WERI-Rb-1 (cell line): Measurements from ENCODE around the gene KRTAP4-16.

Source experiments
- DNase-seq: peaks from one replicate; pipeline ENCODE4 v3.0.0-alpha.2; 2020
- H3K27ac ChIP-seq: fragments of 250-450 bp; sonication (Bioruptor Pico); 2 replicates; pipeline ENCODE4 v1.5.1; 2020; ENCODE audit warnings: mild to moderate bottlenecking, moderate library complexity
- H3K27me3 ChIP-seq: fragments of 250-450 bp; sonication (Bioruptor Pico); 2 replicates; pipeline ENCODE4 v1.5.1; 2021; ENCODE audit warnings: mild to moderate bottlenecking, low read depth, moderate library complexity; ENCODE audit not compliant: insufficient read depth, severe bottlenecking
- H3K36me3 ChIP-seq: fragments of 250-450 bp; sonication (Bioruptor Pico); 2 replicates; pipeline ENCODE4 v1.5.1; 2020; ENCODE audit warnings: mild to moderate bottlenecking, moderate library complexity
- H3K4me3 ChIP-seq: 2 replicates; pipeline ENCODE4 v1.5.1; 2011; ENCODE audit warnings: low read depth, mild to moderate bottlenecking, control low read depth, low read length
- H3K9me3 ChIP-seq: fragments of 250-450 bp; sonication (Bioruptor Pico); 2 replicates; pipeline ENCODE4 v1.5.1; 2021; ENCODE audit warnings: mild to moderate bottlenecking, moderate library complexity; ENCODE audit not compliant: severe bottlenecking
- TF ChIP-seq, protein P1 (sequence below): IDR thresholded peaks from 2 replicates; pipeline ENCODE4 v1.5.1; 2011; ENCODE audit warnings: low read depth, mild to moderate bottlenecking, control low read depth, inconsistent platforms, low read length

Gene KRTAP4-16

GRCh38 chr17:41082626-41083025, 19.4 kb downstream of the KRTAP4-16 start:
- H3K4me3 ChIP-seq = no peak overlapping the region
- TF ChIP-seq, protein P1, sequence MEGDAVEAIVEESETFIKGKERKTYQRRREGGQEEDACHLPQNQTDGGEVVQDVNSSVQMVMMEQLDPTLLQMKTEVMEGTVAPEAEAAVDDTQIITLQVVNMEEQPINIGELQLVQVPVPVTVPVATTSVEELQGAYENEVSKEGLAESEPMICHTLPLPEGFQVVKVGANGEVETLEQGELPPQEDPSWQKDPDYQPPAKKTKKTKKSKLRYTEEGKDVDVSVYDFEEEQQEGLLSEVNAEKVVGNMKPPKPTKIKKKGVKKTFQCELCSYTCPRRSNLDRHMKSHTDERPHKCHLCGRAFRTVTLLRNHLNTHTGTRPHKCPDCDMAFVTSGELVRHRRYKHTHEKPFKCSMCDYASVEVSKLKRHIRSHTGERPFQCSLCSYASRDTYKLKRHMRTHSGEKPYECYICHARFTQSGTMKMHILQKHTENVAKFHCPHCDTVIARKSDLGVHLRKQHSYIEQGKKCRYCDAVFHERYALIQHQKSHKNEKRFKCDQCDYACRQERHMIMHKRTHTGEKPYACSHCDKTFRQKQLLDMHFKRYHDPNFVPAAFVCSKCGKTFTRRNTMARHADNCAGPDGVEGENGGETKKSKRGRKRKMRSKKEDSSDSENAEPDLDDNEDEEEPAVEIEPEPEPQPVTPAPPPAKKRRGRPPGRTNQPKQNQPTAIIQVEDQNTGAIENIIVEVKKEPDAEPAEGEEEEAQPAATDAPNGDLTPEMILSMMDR = no peak
- DNase-seq = no peak
- H3K27me3 ChIP-seq = peaks cover 25% of the 10 kb centered on the region
- no peak overlapping the region for H3K27ac ChIP-seq
- no peaks in the 10 kb centered on the region for H3K36me3 ChIP-seq
- H3K9me3 ChIP-seq = no peaks in the 10 kb centered on the region

GRCh38 chr17:41076788-41077187, 25.2 kb downstream of the KRTAP4-16 start:
- Histone ChIP-seq H3K4me3 (no peak overlapping the region), H3K27ac (no peak overlapping the region), H3K27me3 (peaks cover 25% of the 10 kb centered on the region), H3K9me3 (peaks cover 2% of the 10 kb centered on the region), H3K36me3 (no peaks in the 10 kb centered on the region)
- DNase-seq = no peak
- TF ChIP-seq, protein P1 = no peak

DNA sequence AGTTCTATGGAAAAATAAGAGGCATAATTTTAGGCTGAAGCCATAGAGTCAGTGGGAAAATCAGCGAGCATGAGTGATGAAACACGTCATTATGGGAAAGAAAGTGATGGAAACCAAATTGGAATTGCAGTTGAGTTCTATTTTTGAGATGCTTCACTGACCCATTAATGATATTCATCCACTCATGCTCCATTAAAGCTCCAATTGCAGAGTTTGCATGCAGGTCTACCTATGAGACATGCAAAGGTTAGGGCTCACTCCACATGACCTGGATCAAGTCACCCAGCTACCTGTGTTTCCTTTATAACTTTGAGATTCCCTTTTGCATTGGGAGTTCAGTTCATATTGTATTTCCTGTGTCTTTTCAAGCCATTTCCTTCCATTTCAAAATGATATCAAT, 28.3 kb downstream of the KRTAP4-16 start:
- TF ChIP-seq, protein P1 = no peak
- Histone ChIP-seq H3K36me3 (no peaks in the 10 kb centered on the region), H3K27me3 (peaks cover 9% of the 10 kb centered on the region), H3K27ac (no peak overlapping the region), H3K4me3 (no peak overlapping the region), H3K9me3 (peaks cover 2% of the 10 kb centered on the region)
- DNase-seq = no peak

- TF ChIP-seq, protein P1 = no peak
- Histone ChIP-seq H3K27me3 (peaks cover 7% of the 10 kb centered on the region), H3K9me3 (peaks cover 2% of the 10 kb centered on the region), H3K4me3 (no peak overlapping the region), H3K27ac (no peak overlapping the region), H3K36me3 (no peaks in the 10 kb centered on the region)
- no peak for DNase-seq
Measured at GRCh38 chr17:41071606-41072360, 30.2 kb downstream of the KRTAP4-16 start.

DNA sequence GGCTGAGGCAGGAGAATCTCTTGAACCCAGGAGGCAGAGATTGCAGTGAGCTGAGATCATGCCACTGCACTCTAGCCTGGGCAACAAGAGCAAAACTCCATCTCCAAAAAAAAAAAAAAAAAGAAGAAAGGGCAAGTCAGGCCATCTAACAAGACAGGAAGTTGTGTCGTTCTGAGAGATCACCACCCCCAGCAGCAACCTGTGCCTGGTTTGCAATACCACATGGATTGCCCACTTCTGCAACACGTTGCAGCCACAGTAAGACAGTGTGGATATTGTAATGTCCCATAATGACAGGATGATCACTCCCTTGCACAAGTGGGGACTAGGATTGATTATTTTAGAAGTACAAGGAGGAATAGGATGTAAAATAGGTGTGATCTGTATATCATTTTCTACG, 33.0 kb downstream of the KRTAP4-16 start:
- TF ChIP-seq, protein P1 = no peak
- Histone ChIP-seq H3K36me3 (no peaks in the 10 kb centered on the region), H3K4me3 (no peak overlapping the region), H3K27me3 (no peaks in the 10 kb centered on the region), H3K27ac (no peak overlapping the region), H3K9me3 (no peaks in the 10 kb centered on the region)
- no peak for DNase-seq

DNA sequence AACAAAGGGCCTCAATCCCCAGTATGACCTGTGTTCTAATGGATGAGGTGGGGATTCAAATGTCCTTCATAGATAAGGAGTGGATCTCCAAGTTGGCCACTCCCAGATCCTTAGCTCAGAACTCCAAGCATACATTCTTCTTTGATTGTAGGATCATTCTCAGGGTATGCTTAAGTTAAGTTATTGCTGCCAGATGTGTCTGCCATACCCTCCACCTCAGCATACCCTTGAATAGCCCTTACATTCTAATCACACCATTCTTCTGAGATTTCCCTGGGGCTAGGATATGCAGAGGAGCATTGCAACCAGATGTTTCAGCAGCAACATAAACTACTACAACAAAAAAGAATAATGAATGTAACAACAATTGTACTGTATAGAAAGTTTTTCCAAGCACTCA, 34.7 kb downstream of the KRTAP4-16 start:
- no peaks in the 10 kb centered on the region for H3K27me3 ChIP-seq
- H3K4me3 ChIP-seq = no peak overlapping the region
- no peak overlapping the region for H3K27ac ChIP-seq
- TF ChIP-seq, protein P1 = no peak
- DNase-seq = no peak
- H3K9me3 ChIP-seq = no peaks in the 10 kb centered on the region
- no peaks in the 10 kb centered on the region for H3K36me3 ChIP-seq
